GM21825 (cell line): ENCODE results near the gene ZNF219.

Experiments used
- ATAC-seq: cut with Tn5 transposase; IDR thresholded peaks from one replicate; pipeline ENCODE4 v1.9.1; 2021; ENCODE audit warnings: mild to moderate bottlenecking, moderate library complexity; ENCODE audit not compliant: unreplicated experiment

ZNF219 gene

GRCh38 chr14:21098076-21098891 is at the start of gene ZNF219:
TSS of gene ZNF219 (minus strand) at chr14:21098655. CDS start at chr14:21093591, 5,064 bp downstream.
- no peak for ATAC-seq

DNA sequence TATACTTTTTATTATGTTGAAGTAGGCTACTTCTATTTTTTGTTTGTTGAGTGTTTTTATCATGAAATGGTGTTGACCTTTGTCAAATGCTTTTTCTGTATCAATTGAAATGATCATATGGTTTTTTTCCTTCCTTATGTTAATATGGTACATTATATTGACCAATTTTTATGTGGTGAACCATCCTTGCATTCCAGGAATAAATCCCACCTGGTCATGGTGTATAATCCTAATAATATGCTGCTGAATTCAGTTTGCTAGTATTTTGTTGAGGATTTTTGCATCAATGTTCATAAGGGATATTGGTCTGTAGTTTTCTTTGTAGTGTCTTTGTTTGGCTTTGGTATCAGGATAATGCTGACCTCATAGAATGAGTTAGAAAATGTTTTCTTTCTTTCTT is 47.0 kb upstream of the ZNF219 start:
- ATAC-seq = no peak

DNA sequence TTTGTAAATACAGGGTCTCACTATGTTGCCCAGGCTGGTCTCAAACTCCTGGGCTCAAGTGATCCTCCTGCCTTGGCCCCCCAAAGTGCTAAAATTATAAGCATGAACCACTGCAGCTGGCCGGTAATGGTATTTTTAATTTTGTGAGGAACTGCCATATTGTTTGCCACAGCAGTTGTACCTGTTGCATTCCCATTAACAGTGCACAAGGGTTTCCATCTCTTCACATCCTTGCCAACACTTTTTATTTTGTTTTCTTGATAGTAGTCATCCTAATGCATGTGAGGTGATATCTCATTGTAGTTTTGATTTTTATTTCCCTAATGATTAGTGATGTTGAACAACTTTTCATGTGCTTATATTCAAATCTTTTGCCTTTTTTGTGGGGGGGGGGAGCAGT is 43.9 kb upstream of the ZNF219 start:
- no peak for ATAC-seq

- no peak for ATAC-seq
These were observed 37.6 kb upstream of the ZNF219 start for GRCh38 chr14:21136024-21136423.

DNA sequence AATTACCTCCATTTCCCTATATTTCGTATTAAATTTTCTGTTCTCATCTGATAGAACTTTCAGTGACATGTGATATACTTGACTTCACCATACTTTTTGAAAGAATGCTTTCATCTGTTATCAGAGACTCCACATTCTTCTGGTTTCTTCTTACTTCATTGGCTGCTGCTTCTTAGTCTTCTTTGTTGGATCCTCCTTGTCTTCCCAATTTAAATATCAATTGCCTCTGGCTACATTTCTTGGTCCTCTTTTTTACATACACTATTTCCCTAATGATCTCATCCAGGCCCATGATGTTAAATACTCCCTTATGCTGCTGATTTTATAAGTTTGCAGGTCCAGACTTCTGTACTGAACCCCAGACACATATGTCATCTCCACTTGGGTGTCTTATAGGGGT is 35.4 kb upstream of the ZNF219 start:
- ATAC-seq = no peak

DNA sequence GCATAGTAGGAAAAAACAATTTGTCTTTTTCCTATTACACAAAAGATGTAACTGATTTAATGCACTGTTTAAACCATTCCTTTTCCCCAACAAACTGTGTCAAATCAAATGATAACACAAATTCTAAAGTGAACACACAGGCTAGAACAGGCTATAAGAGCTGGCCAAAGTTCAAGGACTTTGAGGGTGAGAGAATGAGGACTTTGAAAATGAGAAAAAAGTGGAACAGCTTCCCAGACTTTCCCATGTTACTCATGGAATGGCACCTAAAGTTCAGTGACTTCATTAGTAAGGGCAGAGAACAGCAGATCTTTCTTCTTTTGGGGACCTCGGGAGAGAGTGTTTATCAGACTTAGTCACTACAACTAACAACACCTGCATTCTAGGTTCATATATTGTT is 25.0 kb upstream of the ZNF219 start:
- no peak for ATAC-seq

- ATAC-seq = no peak
These were observed 22.7 kb upstream of the ZNF219 start for GRCh38 chr14:21121122-21121521.

- no peak for ATAC-seq
These were observed 22.2 kb upstream of the ZNF219 start for GRCh38 chr14:21120686-21121085.

- no peak for ATAC-seq
These were observed 20.5 kb upstream of the ZNF219 start for GRCh38 chr14:21118933-21119332.

- no peak for ATAC-seq
These were observed 14.9 kb upstream of the ZNF219 start for GRCh38 chr14:21113369-21113768.

- no peak for ATAC-seq
These were observed 13.8 kb upstream of the ZNF219 start for GRCh38 chr14:21112255-21112654.

DNA sequence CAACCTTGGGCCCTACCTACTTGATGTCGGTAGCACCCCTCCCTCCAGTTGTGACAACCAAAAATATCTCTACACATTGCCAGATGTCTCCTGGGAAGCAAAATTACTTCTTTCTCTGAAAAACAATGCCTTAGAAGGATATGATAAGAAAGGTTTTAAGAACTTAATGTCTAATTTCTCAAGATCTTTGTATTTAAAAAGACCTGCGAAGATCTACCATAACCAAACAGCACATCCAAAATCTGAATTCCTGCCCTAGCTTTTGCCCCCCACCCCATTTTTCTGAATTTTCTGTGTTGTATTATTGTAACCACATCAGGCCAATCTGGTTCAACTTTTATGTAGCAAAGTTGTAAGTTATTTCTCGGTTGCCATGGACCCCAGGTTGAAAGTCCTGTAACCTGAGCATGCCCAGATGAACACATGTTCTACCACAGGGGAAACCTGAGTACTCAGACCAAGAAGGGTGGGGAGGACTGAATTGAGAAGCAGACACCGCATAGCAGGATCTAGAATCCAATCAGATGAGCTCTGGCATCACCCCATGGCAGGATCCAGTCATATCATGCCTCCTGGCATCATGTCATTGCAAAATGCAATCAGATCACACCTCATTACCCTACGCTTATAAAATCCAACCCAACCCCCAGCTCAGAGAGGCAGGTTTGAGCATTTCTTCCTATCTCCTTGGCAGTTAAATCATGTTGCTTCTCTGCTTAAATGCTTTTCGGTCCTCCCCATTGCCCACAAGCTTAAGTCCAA is 11.1 kb upstream of the ZNF219 start:
- no peak for ATAC-seq

DNA sequence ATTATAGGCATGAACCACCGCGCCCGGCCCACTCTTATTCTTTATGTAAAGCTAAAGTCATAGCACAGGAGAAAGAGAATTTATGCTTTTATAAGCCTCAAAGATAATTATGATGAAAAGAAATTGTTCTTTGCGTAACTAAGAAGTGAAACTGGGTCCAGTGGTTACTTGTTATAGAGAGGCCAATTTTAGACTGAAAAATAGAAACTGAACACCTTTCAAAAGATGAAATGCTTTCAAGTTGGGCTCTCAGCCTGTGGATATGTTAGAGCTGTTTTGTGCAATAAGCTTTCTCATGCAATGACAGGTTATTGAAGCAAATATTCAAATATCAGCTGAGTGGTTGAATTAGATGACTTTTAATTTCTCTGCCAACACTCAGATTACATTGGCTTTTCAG is 10.3 kb upstream of the ZNF219 start:
- ATAC-seq = no peak

- ATAC-seq = no peak
These were observed 8.9 kb upstream of the ZNF219 start for GRCh38 chr14:21107283-21107800.

DNA sequence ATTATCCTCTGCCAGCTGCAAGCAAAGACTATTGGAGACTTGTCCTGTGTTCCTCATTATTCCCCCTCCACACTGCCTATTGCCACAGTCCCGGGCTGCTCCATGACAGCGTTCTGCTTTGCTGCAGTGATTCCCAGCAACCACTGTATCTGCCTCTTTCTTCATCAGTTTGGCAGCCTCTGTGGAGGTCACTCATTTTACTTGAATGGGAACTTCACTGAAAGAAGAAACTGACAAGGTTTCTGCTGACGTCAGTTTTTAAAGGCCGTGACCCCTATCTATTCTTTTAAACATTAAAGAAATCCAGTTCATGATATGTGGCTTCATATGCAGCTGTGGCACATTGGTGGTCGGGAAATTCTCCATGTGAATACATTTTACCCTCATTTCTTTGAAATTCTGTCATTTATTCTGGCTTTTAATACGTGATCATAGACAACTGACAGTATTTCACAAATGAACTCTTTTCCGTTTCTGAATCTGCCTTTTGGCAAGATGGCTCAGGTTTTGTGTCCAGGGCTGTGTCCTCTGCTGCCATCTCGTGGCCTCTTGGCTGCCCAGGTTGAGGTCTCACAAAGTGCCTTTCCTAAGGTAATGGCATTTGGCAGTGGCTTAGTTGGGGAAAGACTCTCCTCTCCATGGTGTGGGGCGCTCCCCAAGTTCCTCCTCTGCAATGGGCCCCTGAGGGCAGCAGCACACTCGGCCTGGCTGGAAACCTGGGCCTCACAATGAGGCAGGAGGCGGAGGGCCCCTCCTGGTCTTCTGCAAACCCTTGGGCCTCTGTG is 8.2 kb upstream of the ZNF219 start:
- ATAC-seq = peak; percentile 16

DNA sequence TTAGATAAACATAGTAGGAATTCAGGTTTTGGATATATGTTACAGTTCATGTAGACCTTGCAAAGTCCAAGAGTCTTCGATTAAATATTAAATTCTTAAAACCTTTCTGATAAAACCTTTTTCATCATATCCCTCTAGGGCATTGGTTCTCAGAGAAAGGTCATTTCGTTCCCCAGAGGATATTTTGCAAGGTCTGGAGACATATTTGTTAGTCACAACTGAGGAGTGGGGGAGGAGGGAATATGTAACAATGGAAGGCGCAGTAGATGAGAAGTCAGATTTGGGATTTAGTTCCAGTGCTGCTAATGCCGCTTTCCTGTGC is 7.7 kb upstream of the ZNF219 start:
- no peak for ATAC-seq

DNA sequence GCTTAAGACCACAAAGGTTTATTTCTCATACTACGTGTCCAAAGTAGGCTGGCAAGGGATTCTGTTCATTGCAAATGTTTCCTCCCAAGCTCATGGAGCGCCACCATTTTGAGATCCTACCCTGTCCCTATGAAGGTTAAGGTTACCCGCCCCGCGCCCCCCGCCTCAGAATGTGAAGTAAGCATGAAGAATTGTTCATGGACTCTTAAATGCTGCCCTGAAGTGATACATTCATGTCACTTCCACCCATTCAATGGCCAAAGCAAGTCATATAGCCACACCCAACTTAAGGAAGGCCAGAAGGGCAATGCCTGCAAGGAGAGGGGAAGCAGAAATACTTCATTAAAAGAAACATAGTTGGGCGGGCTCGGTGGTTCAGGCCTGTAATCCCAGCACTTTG is 6.6 kb upstream of the ZNF219 start:
- no peak for ATAC-seq

- ATAC-seq = peak; percentile 41
These were observed 6.1 kb upstream of the ZNF219 start for GRCh38 chr14:21104448-21105060.

GRCh38 chr14:21103710-21104447 is 5.4 kb upstream of the ZNF219 start:
- peak; percentile 91 for ATAC-seq

GRCh38 chr14:21103411-21103709 is 4.9 kb upstream of the ZNF219 start:
- ATAC-seq = no peak
